ENCODE data around the gene ABHD8.
A peak's percentile ranks its signal among the peaks of the same experiment; 100 is the strongest.

The ABHD8 gene

GRCh38 chr19:17293605-17294004, 9.6 kb downstream of the ABHD8 start:
- DNase-seq = no peak
- Histone ChIP-seq H3K4me1 (peaks cover 0 to 17% (median 8%) of the 10 kb centered on the region in 4 donors), H3K36me3 (peaks cover 0 to 20% (median 7%) of the 10 kb centered on the region in 3 donors), H3K9me3 (no peaks in the 10 kb centered on the region), H3K4me3 (no peak overlapping the region), H3K27ac (no peak overlapping the region), H3K27me3 (peaks cover 0 to 8% of the 10 kb centered on the region in 2 donors)
- intact Hi-C loops (cut with DNase I; ENCODE audit: low total_unique reads) = no loop called here
- no peak for TF ChIP-seq CTCF (IDR thresholded peaks at IDR 0.05)

- H3K4me1 ChIP-seq = peaks cover 0 to 17% (median 8%) of the 10 kb centered on the region in 4 donors
- peaks cover 0 to 9% of the 10 kb centered on the region in 2 donors for H3K27me3 ChIP-seq
- TF ChIP-seq CTCF (IDR thresholded peaks at IDR 0.05) = peak; percentile 72 to 74
- intact Hi-C loops (cut with DNase I; ENCODE audit: low total_unique reads) = no loop called here
- peak overlapping the region; percentile 54 to 71 for H3K4me3 ChIP-seq
- peaks cover 0 to 13% (median 0%) of the 10 kb centered on the region in 3 donors for H3K36me3 ChIP-seq
- peak; percentile 78 to 85 for DNase-seq
- H3K9me3 ChIP-seq = no peaks in the 10 kb centered on the region
- H3K27ac ChIP-seq = peak overlapping the region; percentile 56 to 78
Measured at GRCh38 chr19:17292301-17293074, 10.7 kb downstream of the ABHD8 start.

- intact Hi-C loops (cut with DNase I; ENCODE audit: low total_unique reads) = no loop called here
- DNase-seq = no peak
- no peaks in the 10 kb centered on the region for H3K9me3 ChIP-seq
- no peak overlapping the region for H3K4me3 ChIP-seq
- no peak for TF ChIP-seq CTCF (IDR thresholded peaks at IDR 0.05)
- no peak overlapping the region for H3K27ac ChIP-seq
- peaks cover 0 to 17% (median 8%) of the 10 kb centered on the region in 4 donors for H3K4me1 ChIP-seq
- H3K36me3 ChIP-seq = peaks cover 0 to 5% (median 0%) of the 10 kb centered on the region in 3 donors
- peaks cover 0 to 9% of the 10 kb centered on the region in 2 donors for H3K27me3 ChIP-seq
Measured at GRCh38 chr19:17289489-17289888, 13.7 kb downstream of the ABHD8 start.

- Histone ChIP-seq H3K4me1 (peaks cover 0 to 18% (median 10%) of the 10 kb centered on the region in 4 donors), H3K9me3 (no peaks in the 10 kb centered on the region), H3K4me3 (no peak overlapping the region), H3K27ac (no peak overlapping the region), H3K36me3 (no peaks in the 10 kb centered on the region), H3K27me3 (peaks cover 0 to 26% of the 10 kb centered on the region in 2 donors)
- no peak for DNase-seq
- intact Hi-C loops (cut with DNase I; ENCODE audit: low total_unique reads) = no loop called here
- TF ChIP-seq CTCF (IDR thresholded peaks at IDR 0.05) = no peak
Measured at GRCh38 chr19:17286752-17287151, 16.5 kb downstream of the ABHD8 start.

GRCh38 chr19:17286263-17286662, 17.0 kb downstream of the ABHD8 start:
- H3K27me3 ChIP-seq = peaks cover 4 to 31% of the 10 kb centered on the region in 2 donors
- no peaks in the 10 kb centered on the region for H3K9me3 ChIP-seq
- no peaks in the 10 kb centered on the region for H3K36me3 ChIP-seq
- H3K4me1 ChIP-seq = peaks cover 0 to 21% (median 15%) of the 10 kb centered on the region in 4 donors
- DNase-seq = no peak
- no peak overlapping the region for H3K4me3 ChIP-seq
- no peak overlapping the region for H3K27ac ChIP-seq
- TF ChIP-seq CTCF (IDR thresholded peaks at IDR 0.05) = no peak
- intact Hi-C loops (cut with DNase I; ENCODE audit: low total_unique reads) = no loop called here
